ENCODE measurements around the gene SLC34A2. TPM values are rescaled to one million over a fixed set of nuclear protein-coding genes. Genes with fewer than 3 reads are reported as not detected.
"Not testable (repeated sequence)": the region's sequence is repeated elsewhere in the genome, so short reads cannot be mapped to it uniquely, and the experiment has no call there.

Gene SLC34A2
- total RNA-seq, result not detected in 2 replicates

DNA sequence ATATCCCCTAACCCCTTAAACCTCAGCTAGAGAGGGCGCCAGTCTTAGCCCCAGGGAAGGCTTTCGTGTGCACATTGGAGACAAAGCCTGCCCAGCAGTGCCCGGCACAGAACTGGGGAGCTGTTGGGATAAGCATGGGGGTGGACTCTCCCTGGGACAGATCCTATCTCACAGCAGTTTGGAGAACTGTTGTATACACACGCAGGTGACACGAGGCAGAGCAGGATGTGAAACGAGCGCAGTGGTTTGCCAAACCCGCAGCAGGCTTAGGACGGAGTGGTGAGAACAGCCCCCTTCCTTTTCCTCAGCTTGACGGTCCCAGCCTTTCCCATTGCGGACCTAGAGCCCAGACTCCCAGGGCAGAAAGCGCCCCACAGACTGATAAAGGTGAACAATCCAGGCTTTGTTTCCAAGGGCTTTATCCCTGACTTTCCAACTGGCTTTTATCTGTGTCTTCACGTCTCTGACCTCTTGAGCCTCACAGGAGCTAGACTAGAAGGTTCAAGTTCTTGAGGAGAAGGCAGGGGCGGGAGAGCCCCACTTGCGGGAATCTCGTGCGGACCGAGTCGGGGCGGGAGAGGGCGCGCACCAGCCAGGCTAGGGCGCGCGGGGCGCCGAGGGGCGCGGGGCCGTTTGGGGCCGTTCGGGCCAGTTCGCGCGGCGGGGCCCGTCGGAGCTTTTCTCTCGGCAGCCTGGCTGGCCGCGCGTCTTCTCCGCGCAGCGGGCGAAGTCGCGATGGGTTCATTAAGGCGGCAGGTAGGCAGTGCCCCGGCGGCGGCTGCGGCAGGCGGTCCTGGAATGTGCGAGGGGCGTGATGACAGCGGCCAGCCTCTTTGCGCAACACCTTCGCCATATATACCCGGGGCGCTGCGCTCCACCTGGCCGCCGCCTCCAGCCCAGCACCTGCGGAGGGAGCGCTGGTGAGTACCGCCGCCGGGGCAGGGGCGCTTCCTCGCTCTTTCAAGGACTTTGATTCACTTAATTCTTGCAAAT is at the start of gene SLC34A2:
TSS of gene SLC34A2 (plus strand) at position 881 of the 993 bp plus-strand sequence. CDS start 6,650 bp downstream, outside the sequence.
- no peaks in the 10 kb centered on the region for H3K4me1 ChIP-seq (ENCODE audit: insufficient read depth, low read length)
- no peak within 1 kb of the TSS for H3K4me3 ChIP-seq (ENCODE audit: insufficient read depth, low read length)
- H3K36me3 ChIP-seq (ENCODE audit: insufficient read depth, low read length), result no peaks in the 10 kb centered on the region
- H3K4me2 ChIP-seq (ENCODE audit: insufficient read depth, low read length), result no peak within 1 kb of the TSS
- H2AFZ ChIP-seq (ENCODE audit: low read length), result no peak within 1 kb of the TSS
- H4K20me1 ChIP-seq (ENCODE audit: insufficient read depth, low read length), result no peaks in the 10 kb centered on the region
- no peaks in the 10 kb centered on the region for H3K9me3 ChIP-seq (ENCODE audit: low read depth, low read length)
- TF ChIP-seq, protein P1, sequence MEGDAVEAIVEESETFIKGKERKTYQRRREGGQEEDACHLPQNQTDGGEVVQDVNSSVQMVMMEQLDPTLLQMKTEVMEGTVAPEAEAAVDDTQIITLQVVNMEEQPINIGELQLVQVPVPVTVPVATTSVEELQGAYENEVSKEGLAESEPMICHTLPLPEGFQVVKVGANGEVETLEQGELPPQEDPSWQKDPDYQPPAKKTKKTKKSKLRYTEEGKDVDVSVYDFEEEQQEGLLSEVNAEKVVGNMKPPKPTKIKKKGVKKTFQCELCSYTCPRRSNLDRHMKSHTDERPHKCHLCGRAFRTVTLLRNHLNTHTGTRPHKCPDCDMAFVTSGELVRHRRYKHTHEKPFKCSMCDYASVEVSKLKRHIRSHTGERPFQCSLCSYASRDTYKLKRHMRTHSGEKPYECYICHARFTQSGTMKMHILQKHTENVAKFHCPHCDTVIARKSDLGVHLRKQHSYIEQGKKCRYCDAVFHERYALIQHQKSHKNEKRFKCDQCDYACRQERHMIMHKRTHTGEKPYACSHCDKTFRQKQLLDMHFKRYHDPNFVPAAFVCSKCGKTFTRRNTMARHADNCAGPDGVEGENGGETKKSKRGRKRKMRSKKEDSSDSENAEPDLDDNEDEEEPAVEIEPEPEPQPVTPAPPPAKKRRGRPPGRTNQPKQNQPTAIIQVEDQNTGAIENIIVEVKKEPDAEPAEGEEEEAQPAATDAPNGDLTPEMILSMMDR (IDR thresholded peaks at IDR 0.05; ENCODE audit: extremely low read depth, low read depth, low read length), result no peak
- H3K27ac ChIP-seq (ENCODE audit: low read depth, low read length), result no peak within 1 kb of the TSS
- no peaks in the 10 kb centered on the region for H3K79me2 ChIP-seq (ENCODE audit: insufficient read depth, low read length)
- peak; percentile 31 for DNase-seq (ENCODE audit: insufficient read length, low spot score, missing footprints)
- H3K27me3 ChIP-seq (ENCODE audit: insufficient read depth, low read length), result peaks cover 62% of the 10 kb centered on the region

DNA sequence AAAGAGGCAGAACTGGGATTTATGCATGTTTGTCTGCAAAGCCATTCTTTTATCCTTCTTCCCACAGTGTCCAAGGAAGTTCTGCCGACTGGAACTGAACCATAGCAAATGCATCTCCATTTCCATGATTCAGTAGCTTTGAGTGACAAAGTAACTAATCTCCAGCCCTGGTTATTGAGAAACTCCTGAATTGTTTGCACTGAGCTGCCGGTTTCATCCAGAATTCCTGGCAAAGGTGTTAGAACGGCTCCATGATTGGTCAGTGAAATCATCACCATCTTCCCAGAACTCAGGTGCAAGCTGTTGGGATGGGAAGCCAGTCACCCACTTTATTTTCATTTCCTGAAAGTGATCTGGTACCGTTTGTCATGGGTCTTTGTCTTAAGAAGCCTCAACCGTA is 47.0 kb upstream of the SLC34A2 start:
- Histone ChIP-seq H2AFZ (ENCODE audit: low read length) (no peak overlapping the region), H3K79me2 (ENCODE audit: insufficient read depth, low read length) (no peaks in the 10 kb centered on the region), H3K27ac (ENCODE audit: low read depth, low read length) (no peak overlapping the region), H3K4me2 (ENCODE audit: insufficient read depth, low read length) (no peak overlapping the region), H3K36me3 (ENCODE audit: insufficient read depth, low read length) (no peaks in the 10 kb centered on the region), H3K4me3 (ENCODE audit: insufficient read depth, low read length) (no peak overlapping the region), H3K9me3 (ENCODE audit: low read depth, low read length) (no peaks in the 10 kb centered on the region), H3K27me3 (ENCODE audit: insufficient read depth, low read length) (no peaks in the 10 kb centered on the region), H3K4me1 (ENCODE audit: insufficient read depth, low read length) (no peaks in the 10 kb centered on the region), H4K20me1 (ENCODE audit: insufficient read depth, low read length) (no peaks in the 10 kb centered on the region)
- DNase-seq (ENCODE audit: insufficient read length, low spot score, missing footprints), result no peak
- TF ChIP-seq, protein P1 (IDR thresholded peaks at IDR 0.05; ENCODE audit: extremely low read depth, low read depth, low read length), result no peak

GRCh38 chr4:25609976-25610375 is 45.7 kb upstream of the SLC34A2 start:
- Histone ChIP-seq H3K9me3 (ENCODE audit: low read depth, low read length) (no peaks in the 10 kb centered on the region), H3K79me2 (ENCODE audit: insufficient read depth, low read length) (no peaks in the 10 kb centered on the region)

DNA sequence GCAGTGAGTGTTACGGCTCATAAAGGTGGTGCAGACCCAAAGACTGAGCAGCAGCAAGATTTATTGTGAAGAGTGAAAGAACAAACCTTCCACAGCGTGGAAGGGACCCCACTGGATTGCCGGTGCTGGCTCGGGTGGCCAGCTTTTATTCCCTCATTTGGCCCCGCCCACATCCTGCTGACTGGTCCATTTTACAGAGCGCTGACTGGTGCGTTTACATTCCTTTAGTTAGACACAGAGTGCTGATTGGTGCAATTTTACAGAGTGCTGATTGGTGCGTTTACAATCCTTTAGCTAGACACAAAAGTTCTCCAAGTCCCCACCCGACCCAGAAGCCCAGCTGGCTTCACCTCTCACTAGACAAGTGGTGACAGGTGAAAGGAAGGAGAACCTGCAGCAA is 42.0 kb upstream of the SLC34A2 start:
- H3K27ac ChIP-seq (ENCODE audit: low read depth, low read length); H3K4me1 ChIP-seq (ENCODE audit: insufficient read depth, low read length); H3K4me3 ChIP-seq (ENCODE audit: insufficient read depth, low read length); H3K4me2 ChIP-seq (ENCODE audit: insufficient read depth, low read length); H3K79me2 ChIP-seq (ENCODE audit: insufficient read depth, low read length); DNase-seq (ENCODE audit: insufficient read length, low spot score, missing footprints); H3K9me3 ChIP-seq (ENCODE audit: low read depth, low read length); H3K36me3 ChIP-seq (ENCODE audit: insufficient read depth, low read length); H2AFZ ChIP-seq (ENCODE audit: low read length); H3K27me3 ChIP-seq (ENCODE audit: insufficient read depth, low read length); H4K20me1 ChIP-seq (ENCODE audit: insufficient read depth, low read length): not testable (repeated sequence)

More at GRCh38 chr4:25609976-25610375, 45.7 kb upstream of the SLC34A2 start:
- Histone ChIP-seq H3K27ac (ENCODE audit: low read depth, low read length) (no peak overlapping the region), H2AFZ (ENCODE audit: low read length) (no peak overlapping the region), H3K36me3 (ENCODE audit: insufficient read depth, low read length) (no peaks in the 10 kb centered on the region), H3K4me2 (ENCODE audit: insufficient read depth, low read length) (no peak overlapping the region), H3K4me1 (ENCODE audit: insufficient read depth, low read length) (no peaks in the 10 kb centered on the region), H3K4me3 (ENCODE audit: insufficient read depth, low read length) (no peak overlapping the region), H3K27me3 (ENCODE audit: insufficient read depth, low read length) (no peaks in the 10 kb centered on the region), H4K20me1 (ENCODE audit: insufficient read depth, low read length) (no peaks in the 10 kb centered on the region)
- TF ChIP-seq, protein P1 (IDR thresholded peaks at IDR 0.05; ENCODE audit: extremely low read depth, low read depth, low read length), result no peak
- no peak for DNase-seq (ENCODE audit: insufficient read length, low spot score, missing footprints)

Data from osteoblast (primary cell).